Ishikawa (cell line): ENCODE measurements around the gene NOM1.

Experiments used
- RAD21 ChIP-seq: IDR thresholded peaks from 2 replicates; pipeline ENCODE4 v1.6.1; 2012; ENCODE audit warnings: low read depth
- YY1 ChIP-seq: IDR thresholded peaks from 2 replicates; pipeline ENCODE4 v1.6.1; 2012; ENCODE audit warnings: low read depth

GRCh38 chr7:156940421-156941122 is 8.9 kb upstream of the NOM1 start:
- TF ChIP-seq RAD21 = no peak
- TF ChIP-seq YY1 = no peak
